ENCODE results near the gene IQGAP3. TPM values are rescaled to one million over a fixed set of nuclear protein-coding genes. Genes with fewer than 3 reads are reported as not detected.

IQGAP3 gene
- total and polyA plus RNA-seq, 2 of the 4 experiments (the other 2 are of a cell fraction): 12.5 to 13.6 TPM

GRCh38 chr1:156533568-156534220, 38.7 kb downstream of the IQGAP3 start:
- H2BK20ac ChIP-seq (ENCODE audit: low read depth, low read length): no peak overlapping the region
- H4K20me1 ChIP-seq (ENCODE audit: insufficient read depth, low read length): no peaks in the 10 kb centered on the region
- no peak overlapping the region for H3K27ac ChIP-seq (ENCODE audit: insufficient read depth, low read length)
- H4K8ac ChIP-seq (ENCODE audit: low read depth in 2 of 2, low read length in 2 of 2): no peak overlapping the region
- 0 out of 2 replicates have a peak, but pooled peaks cover 3% of the 10 kb centered on the region for H3K9me1 ChIP-seq (ENCODE audit: insufficient read depth, low read length)
- H3K23ac ChIP-seq (ENCODE audit: low read depth, low read length): no peak overlapping the region
- H3K4me3 ChIP-seq (ENCODE audit: insufficient read depth, low read depth, low read length): no peak overlapping the region
- no peak overlapping the region for H3K4ac ChIP-seq (ENCODE audit: low read depth, low read length)
- H3K14ac ChIP-seq (replicated peaks; ENCODE audit: low read depth, low read length): no peak overlapping the region
- H2BK120ac ChIP-seq (ENCODE audit: low read depth, low read length): no peak overlapping the region
- no peak overlapping the region for H2AFZ ChIP-seq (replicated peaks; ENCODE audit: low read length, poor library complexity)
- no peak for ATAC-seq (ENCODE audit: low read depth)
- BruUV-seq (replicated peaks): no TSS peak
- H3K36me3 ChIP-seq (ENCODE audit: control insufficient read depth, insufficient read depth, low read length): peaks cover 29% of the 10 kb centered on the region
- H2AK9ac ChIP-seq (replicated peaks; ENCODE audit: low read depth, low read length, poor library complexity): no peak overlapping the region
- POLR2A ChIA-PET (ENCODE audit: unreplicated experiment): no interaction called here
- H3K9ac ChIP-seq (ENCODE audit: low read depth, low read length): no peak overlapping the region
- H4K91ac ChIP-seq (ENCODE audit: insufficient read depth, low read depth, low read length): no peak overlapping the region
- DNase-seq: no peak
- H3K56ac ChIP-seq (ENCODE audit: extremely low read depth, insufficient read depth, low read length): no peak overlapping the region
- H3K27me3 ChIP-seq (ENCODE audit: control insufficient read depth, insufficient read depth, low read length): no peaks in the 10 kb centered on the region
- 97% methylated on average over 6 of the region's 11 CpGs; no CpG with 5 or more reads in 1 of the 2 experiments for WGBS, 2 experiments (ENCODE audit: extremely low coverage in 2 of 2, insufficient read length in 1 of 2)
- H4K5ac ChIP-seq (ENCODE audit: low read depth, low read length): no peak overlapping the region
- TF ChIP-seq NFE2L2 (IDR thresholded peaks at IDR 0.05; ENCODE audit: low read depth, low read length) (no peak), USF2 (IDR thresholded peaks at IDR 0.05; ENCODE audit: low read depth, low read length) (no peak), SMC3 (IDR thresholded peaks at IDR 0.05; ENCODE audit: low read depth, low read length) (no peak), CHD1 (IDR thresholded peaks at IDR 0.05; ENCODE audit: low read depth, low read length) (no peak), BHLHE40 (IDR thresholded peaks at IDR 0.05; ENCODE audit: low read depth, low read length) (no peak), MXI1 (IDR thresholded peaks at IDR 0.05; ENCODE audit: borderline replicate concordance, low read depth, low read length) (no peak), CTCF (conservative IDR thresholded peaks at IDR 0.05; ENCODE audit: low read depth, low read length) (no peak), POLR2A (IDR thresholded peaks at IDR 0.05; ENCODE audit: low read depth, low read length) (no peak), RFX5 (IDR thresholded peaks at IDR 0.05; ENCODE audit: low read depth, low read length) (no peak), RAD21 (IDR thresholded peaks at IDR 0.05; ENCODE audit: low read length) (no peak), FOS (IDR thresholded peaks at IDR 0.05; ENCODE audit: low read depth, low read length) (no peak)
- H3K18ac ChIP-seq (ENCODE audit: low read depth, low read length): no peak overlapping the region
- intact Hi-C loops (cut with micrococcal nuclease): no loop called here
- H3K4me2 ChIP-seq (ENCODE audit: low read depth, low read length): no peak overlapping the region
- 0 out of 4 replicates have a peak, but pooled peaks cover under 1 to 3% of the 10 kb centered on the region in 2 experiments for H3K79me1 ChIP-seq (ENCODE audit: low read depth in 1 of 2, low read length in 2 of 2)
- no peaks in the 10 kb centered on the region for H3K9me3 ChIP-seq (ENCODE audit: control insufficient read depth, insufficient read depth, low read length)
- dilution Hi-C loops (cut with HindIII; ENCODE audit: low sequenced_read_pairs, unreplicated experiment): no loop called here
- no peaks in the 10 kb centered on the region for H3K4me1 ChIP-seq (ENCODE audit: control insufficient read depth, insufficient read depth, low read length)
- H2BK15ac ChIP-seq (ENCODE audit: low read depth, low read length): no peak overlapping the region
- no peak overlapping the region for H2BK5ac ChIP-seq (ENCODE audit: low read depth, low read length, poor library complexity, severe bottlenecking)
- H2AK5ac ChIP-seq (ENCODE audit: low read depth, low read length): no peak overlapping the region
- in situ Hi-C loops (cut with MboI; ENCODE audit: low sequenced_read_pairs): no loop called here
- CTCF ChIA-PET: no interaction called here
